Measurements from ENCODE around the gene PTMA.
A peak's percentile ranks its signal among the peaks of the same experiment; 100 is the strongest.
"Not testable (repeated sequence)": the region's sequence is repeated elsewhere in the genome, so short reads cannot be mapped to it uniquely, and the experiment has no call there.

The PTMA gene

GRCh38 chr2:231707927-231708772, at the start of gene PTMA:
TSS of gene PTMA (plus strand) at chr2:231708525. CDS start at chr2:231708707, 182 bp downstream.
- peak; percentile 94 for DNase-seq (ENCODE audit: low spot score)

GRCh38 chr2:231660073-231660472, 48.3 kb upstream of the PTMA start:
- not testable (repeated sequence) for DNase-seq (ENCODE audit: low spot score)

GRCh38 chr2:231660860-231661259, 47.5 kb upstream of the PTMA start:
- peak; percentile 1 for DNase-seq (ENCODE audit: low spot score)

GRCh38 chr2:231661422-231662027, 46.8 kb upstream of the PTMA start:
- DNase-seq (ENCODE audit: low spot score) = no peak

GRCh38 chr2:231662028-231662810, 46.1 kb upstream of the PTMA start:
- peak; percentile 95 for DNase-seq (ENCODE audit: low spot score)

- no peak for DNase-seq (ENCODE audit: low spot score)
These were observed 45.4 kb upstream of the PTMA start for GRCh38 chr2:231662811-231663457.

GRCh38 chr2:231663458-231664212, 44.7 kb upstream of the PTMA start:
- DNase-seq (ENCODE audit: low spot score) = no peak

GRCh38 chr2:231664727-231665126, 43.6 kb upstream of the PTMA start:
- DNase-seq (ENCODE audit: low spot score) = no peak

GRCh38 chr2:231665245-231666170, 42.8 kb upstream of the PTMA start:
- no peak for DNase-seq (ENCODE audit: low spot score)

GRCh38 chr2:231666171-231667095, 41.9 kb upstream of the PTMA start:
- DNase-seq (ENCODE audit: low spot score) = no peak

- DNase-seq (ENCODE audit: low spot score) = no peak
These were observed 41.3 kb upstream of the PTMA start for GRCh38 chr2:231667096-231667427.

GRCh38 chr2:231667496-231667895, 40.8 kb upstream of the PTMA start:
- no peak for DNase-seq (ENCODE audit: low spot score)

GRCh38 chr2:231668981-231669380, 39.3 kb upstream of the PTMA start:
- DNase-seq (ENCODE audit: low spot score) = no peak

- peak; percentile 71 for DNase-seq (ENCODE audit: low spot score)
These were observed 36.9 kb upstream of the PTMA start for GRCh38 chr2:231671270-231672050.

GRCh38 chr2:231672617-231673347, 35.5 kb upstream of the PTMA start:
- peak; percentile 86 for DNase-seq (ENCODE audit: low spot score)

GRCh38 chr2:231673348-231673770, 35.0 kb upstream of the PTMA start:
- no peak for DNase-seq (ENCODE audit: low spot score)

- peak; percentile 75 for DNase-seq (ENCODE audit: low spot score)
These were observed 33.6 kb upstream of the PTMA start for GRCh38 chr2:231674587-231675338.

All from germinal center (tissue), 1 donor.